Measurements from ENCODE around the gene CDH13. TPM values are rescaled to one million over a fixed set of nuclear protein-coding genes. Genes with fewer than 3 reads are reported as not detected.

CDH13 gene
- total RNA-seq, 2 donors from 2014 or later, result 2.4 to 6.3 TPM

- TF ChIP-seq CTCF (IDR thresholded peaks at IDR 0.05), result no peak
- H3K9ac ChIP-seq (ENCODE audit: low read depth in 2 of 2, low read length in 2 of 2), result no peak overlapping the region
- no peaks in the 10 kb centered on the region for H3K9me3 ChIP-seq
- H3K27ac ChIP-seq, result no peak overlapping the region
- H3K36me3 ChIP-seq, result no peaks in the 10 kb centered on the region
- intact Hi-C loops (cut with DNase I), result no loop called here
- no peaks in the 10 kb centered on the region for H3K4me1 ChIP-seq
- no peaks in the 10 kb centered on the region for H3K27me3 ChIP-seq
- H3K4me3 ChIP-seq, result no peak overlapping the region
- no peak for DNase-seq
Measured at GRCh38 chr16:82980810-82981209, 354.0 kb downstream of the CDH13 start.

- Histone ChIP-seq H3K9ac (ENCODE audit: low read depth in 2 of 2, low read length in 2 of 2) (no peak overlapping the region), H3K27ac (no peak overlapping the region), H3K9me3 (no peaks in the 10 kb centered on the region), H3K36me3 (no peaks in the 10 kb centered on the region), H3K4me1 (no peaks in the 10 kb centered on the region), H3K27me3 (no peaks in the 10 kb centered on the region), H3K4me3 (no peak overlapping the region)
- intact Hi-C loops (cut with DNase I), result no loop called here
- no peak for DNase-seq
- no peak for TF ChIP-seq CTCF (IDR thresholded peaks at IDR 0.05)
Measured at GRCh38 chr16:82987767-82988166, 361.0 kb downstream of the CDH13 start.

GRCh38 chr16:82990155-82990554 is 363.4 kb downstream of the CDH13 start:
- DNase-seq, result no peak
- Histone ChIP-seq H3K27me3 (no peaks in the 10 kb centered on the region), H3K36me3 (no peaks in the 10 kb centered on the region), H3K4me3 (no peak overlapping the region), H3K9me3 (no peaks in the 10 kb centered on the region), H3K27ac (no peak overlapping the region), H3K9ac (ENCODE audit: low read depth in 2 of 2, low read length in 2 of 2) (no peak overlapping the region), H3K4me1 (no peaks in the 10 kb centered on the region)
- intact Hi-C loops (cut with DNase I), result no loop called here
- no peak for TF ChIP-seq CTCF (IDR thresholded peaks at IDR 0.05)

GRCh38 chr16:82991410-82991809 is 364.6 kb downstream of the CDH13 start:
- H3K9me3 ChIP-seq, result no peaks in the 10 kb centered on the region
- peaks cover 2% of the 10 kb centered on the region for H3K4me1 ChIP-seq
- peak; percentile 55 for DNase-seq
- no peaks in the 10 kb centered on the region for H3K36me3 ChIP-seq
- H3K9ac ChIP-seq (ENCODE audit: low read depth in 2 of 2, low read length in 2 of 2), result no peak overlapping the region
- no peak for TF ChIP-seq CTCF (IDR thresholded peaks at IDR 0.05)
- H3K27ac ChIP-seq, result peak overlapping the region; percentile 68
- H3K27me3 ChIP-seq, result no peaks in the 10 kb centered on the region
- no peak overlapping the region for H3K4me3 ChIP-seq
- intact Hi-C loops (cut with DNase I), result no loop called here

- Histone ChIP-seq H3K27ac (peak overlapping the region; percentile 68), H3K27me3 (no peaks in the 10 kb centered on the region), H3K4me1 (peaks cover 2% of the 10 kb centered on the region), H3K9ac (ENCODE audit: low read depth in 2 of 2, low read length in 2 of 2) (no peak overlapping the region), H3K9me3 (no peaks in the 10 kb centered on the region), H3K4me3 (no peak overlapping the region), H3K36me3 (no peaks in the 10 kb centered on the region)
- DNase-seq, result peak; percentile 47
- no peak for TF ChIP-seq CTCF (IDR thresholded peaks at IDR 0.05)
- intact Hi-C loops (cut with DNase I), result no loop called here
Measured at GRCh38 chr16:82991966-82992675, 365.4 kb downstream of the CDH13 start.
